ENCODE data around the gene NF2. TPM values are rescaled to one million over a fixed set of nuclear protein-coding genes. Genes with fewer than 3 reads are reported as not detected.

NF2 gene
- total RNA-seq, 1 donor from 2014 or later = 36.2 TPM

DNA sequence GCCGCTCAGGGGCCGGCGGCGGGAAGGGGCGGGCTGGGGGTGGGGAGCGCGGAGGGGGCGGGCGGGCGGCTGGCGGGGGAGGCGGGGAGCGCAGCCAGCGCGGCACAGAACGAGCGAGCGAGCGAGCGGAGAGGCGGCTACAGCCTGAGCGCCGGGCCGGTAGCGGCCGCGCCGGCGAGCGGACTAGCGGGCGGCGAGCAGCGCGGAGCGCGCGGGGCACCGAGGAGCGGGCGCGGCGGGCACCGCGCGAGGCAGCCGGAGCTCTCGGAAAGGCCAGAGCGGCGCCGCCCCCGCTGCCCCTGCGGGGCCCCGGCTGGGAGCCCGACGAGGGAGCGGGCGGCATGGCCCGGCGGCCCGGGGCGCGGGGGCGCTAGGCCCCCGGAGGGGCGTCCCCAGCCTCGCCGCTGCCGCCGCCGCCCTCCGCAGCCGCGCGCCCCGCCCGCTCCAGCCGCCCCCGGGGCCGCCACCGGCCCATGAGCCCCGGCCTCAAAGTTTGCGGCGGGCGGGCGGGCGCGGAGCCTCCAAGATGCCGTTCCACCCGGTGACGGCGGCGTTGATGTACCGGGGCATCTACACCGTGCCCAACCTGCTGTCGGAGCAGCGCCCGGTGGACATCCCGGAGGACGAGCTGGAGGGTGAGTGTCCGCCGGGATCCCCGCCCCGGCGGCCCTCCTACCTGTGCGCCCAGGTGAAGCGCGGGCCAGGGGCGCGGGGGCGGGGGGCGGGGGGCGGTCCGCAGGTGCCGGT lies 116.6 kb downstream of the NF2 start, which contains the start of gene CABP7:
TSS of gene CABP7 (plus strand) at position 105 of the 747 bp plus-strand sequence. CDS start at position 527, 422 bp downstream.
- DNase-seq (ENCODE audit: low spot score) = no peak

- no peak for DNase-seq (ENCODE audit: low spot score)
These were observed 117.4 kb downstream of the NF2 start for GRCh38 chr22:29720811-29721323.

- no peak for DNase-seq (ENCODE audit: low spot score)
These were observed 118.7 kb downstream of the NF2 start for GRCh38 chr22:29722151-29722550.

- DNase-seq (ENCODE audit: low spot score) = no peak
These were observed 119.2 kb downstream of the NF2 start for GRCh38 chr22:29722587-29722986.

DNA sequence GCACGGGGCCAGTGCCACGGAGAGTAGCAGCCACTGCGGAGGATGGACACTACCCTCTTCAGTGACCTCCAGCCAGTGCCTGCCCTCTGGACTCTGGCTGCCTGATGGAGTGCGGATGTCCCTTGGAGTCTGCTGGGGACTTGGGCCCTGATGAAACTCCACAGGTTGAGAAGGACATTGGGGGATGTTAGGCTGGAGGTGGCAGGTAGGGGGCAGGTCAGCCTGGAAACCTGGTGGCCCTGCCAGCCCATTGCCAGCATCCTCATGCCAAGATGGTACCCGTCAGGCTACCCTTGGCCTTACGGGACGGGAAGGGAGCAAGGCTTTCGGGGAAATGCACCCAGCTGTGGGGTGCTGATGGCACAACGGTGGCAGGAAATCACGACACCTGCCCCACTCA lies 120.3 kb downstream of the NF2 start:
- DNase-seq (ENCODE audit: low spot score) = no peak

DNA sequence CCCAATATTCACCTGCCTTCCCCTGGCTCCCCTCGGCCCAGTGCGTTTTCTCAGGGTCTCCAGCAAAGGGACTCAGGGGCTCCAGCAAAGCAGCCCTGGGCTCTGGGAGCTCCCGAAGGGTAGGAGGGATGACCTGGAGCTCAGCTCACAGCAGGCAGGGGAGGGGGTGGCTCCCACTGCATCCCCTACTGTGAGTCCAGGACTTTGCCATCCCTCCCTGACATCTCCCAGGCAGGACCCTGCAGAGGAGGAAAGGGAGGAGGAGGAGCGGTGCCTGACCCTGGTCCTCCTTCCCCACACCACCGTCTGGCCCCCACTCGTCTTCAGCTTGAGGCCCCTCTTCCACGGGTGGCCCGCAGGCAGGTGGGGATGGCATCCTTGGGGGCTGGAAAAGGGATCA lies 121.4 kb downstream of the NF2 start:
- DNase-seq (ENCODE audit: low spot score) = no peak

DNA sequence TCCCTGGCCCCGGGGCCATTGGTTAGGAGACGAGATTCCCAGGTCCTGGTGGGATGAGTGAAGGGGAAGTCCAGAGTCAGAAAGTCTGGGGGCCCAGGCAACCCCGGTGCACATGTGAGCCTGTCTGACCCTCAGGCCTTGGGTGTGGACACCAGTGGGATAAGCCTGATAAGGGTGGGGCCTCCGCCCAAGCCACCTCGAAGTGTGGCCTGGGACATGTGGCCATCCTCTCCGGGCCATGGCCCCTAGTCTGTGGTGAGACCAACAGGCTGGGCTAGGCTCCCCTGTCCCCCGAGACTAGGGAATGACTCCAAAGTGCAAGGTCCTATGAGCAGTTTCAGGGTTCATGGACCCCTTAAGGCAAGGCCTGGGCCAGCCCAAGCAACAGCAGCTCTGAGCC lies 122.7 kb downstream of the NF2 start:
- no peak for DNase-seq (ENCODE audit: low spot score)

GRCh38 chr22:29726512-29727130 lies 123.2 kb downstream of the NF2 start:
- DNase-seq (ENCODE audit: low spot score) = no peak

GRCh38 chr22:29727131-29727523 lies 123.7 kb downstream of the NF2 start:
- peak; percentile 20 for DNase-seq (ENCODE audit: low spot score)

DNA sequence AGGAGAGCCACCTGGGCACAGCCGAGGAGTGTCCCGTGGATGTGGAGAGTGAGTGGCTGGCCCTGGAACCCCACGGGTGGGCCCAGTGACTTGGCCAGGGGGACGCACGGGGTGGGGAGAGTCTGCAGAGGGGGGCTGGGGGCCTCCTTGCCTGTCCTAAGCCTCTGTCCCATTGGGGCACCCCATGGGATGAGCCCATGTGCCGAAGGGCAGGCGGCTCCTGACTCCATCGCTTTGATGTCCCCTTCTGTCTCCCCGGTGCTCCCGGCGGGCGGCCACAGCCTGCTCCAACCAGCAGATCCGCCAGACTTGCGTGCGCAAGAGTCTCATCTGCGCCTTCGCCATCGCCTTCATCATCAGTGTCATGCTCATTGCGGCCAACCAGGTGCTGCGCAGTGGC lies 125.7 kb downstream of the NF2 start:
- no peak for DNase-seq (ENCODE audit: low spot score)

GRCh38 chr22:29731058-29731850 lies 127.8 kb downstream of the NF2 start:
- DNase-seq (ENCODE audit: low spot score) = no peak

GRCh38 chr22:29732883-29733282 lies 129.4 kb downstream of the NF2 start:
- no peak for DNase-seq (ENCODE audit: low spot score)

- DNase-seq (ENCODE audit: low spot score) = no peak
These were observed 130.1 kb downstream of the NF2 start for GRCh38 chr22:29733362-29734201.

- DNase-seq (ENCODE audit: low spot score) = no peak
These were observed 131.0 kb downstream of the NF2 start for GRCh38 chr22:29734406-29734805.

- no peak for DNase-seq (ENCODE audit: low spot score)
These were observed 131.4 kb downstream of the NF2 start for GRCh38 chr22:29734838-29735237.

DNA sequence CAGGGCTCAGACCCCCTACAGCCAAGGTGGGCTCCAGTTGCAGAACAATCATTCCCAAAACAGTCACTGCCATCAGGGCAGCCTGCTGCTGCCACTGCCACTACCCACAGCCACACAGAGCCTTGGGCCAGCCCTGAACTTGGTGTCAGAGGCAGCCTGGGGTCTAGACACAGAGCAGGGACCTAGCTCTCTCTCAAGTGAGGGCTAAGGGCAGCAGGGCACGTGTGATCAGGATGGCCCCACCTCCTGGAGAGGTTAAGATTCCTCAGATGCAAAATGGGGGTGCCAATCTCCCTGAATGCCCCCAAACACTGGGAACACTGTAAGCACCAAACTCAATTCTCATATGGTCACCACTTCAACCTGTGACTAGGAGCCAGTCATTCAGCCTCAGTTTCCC lies 132.0 kb downstream of the NF2 start:
- no peak for DNase-seq (ENCODE audit: low spot score)

DNA sequence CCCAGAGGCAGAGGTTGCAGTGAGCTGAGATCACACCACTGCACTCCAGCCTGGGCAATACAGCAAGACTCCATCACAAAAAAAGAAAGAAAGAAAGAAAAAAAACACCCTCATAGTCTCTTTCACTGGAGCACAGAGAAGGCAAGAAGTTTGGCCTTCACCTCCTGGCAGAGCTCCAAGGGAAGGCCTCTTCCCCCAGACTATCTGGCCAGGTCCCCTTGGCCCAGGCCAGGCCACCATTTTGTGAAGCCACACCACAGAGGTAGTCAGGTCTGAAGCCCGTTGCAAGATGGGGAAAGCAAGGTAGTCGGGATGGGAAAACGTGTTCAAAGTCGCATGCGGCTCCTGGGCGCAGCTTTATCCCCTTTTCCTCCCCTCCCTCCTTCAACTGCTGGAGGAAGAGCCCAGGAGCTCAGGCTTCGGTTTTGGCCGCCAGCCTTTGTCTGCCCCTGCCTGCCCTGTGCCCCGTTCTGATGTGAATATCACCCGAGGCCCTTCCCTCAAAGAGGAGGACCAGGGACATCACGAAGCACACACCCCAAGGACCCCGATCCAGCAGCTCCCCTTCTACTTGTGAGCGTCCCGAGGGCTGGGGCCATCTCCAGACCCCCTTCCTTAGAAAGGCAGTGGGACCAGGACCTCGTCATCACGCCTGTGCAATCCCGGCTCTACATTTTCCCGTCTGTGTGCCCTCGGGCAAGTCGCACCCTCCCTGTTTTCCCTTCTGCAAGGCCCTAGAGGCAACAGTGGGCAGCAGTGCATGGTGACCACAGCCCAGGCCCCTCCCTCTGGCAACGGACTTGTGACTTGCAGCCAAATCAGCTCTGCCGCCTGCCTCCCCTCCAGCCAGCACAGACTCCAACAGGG lies 134.1 kb downstream of the NF2 start:
- no peak for DNase-seq (ENCODE audit: low spot score)

DNA sequence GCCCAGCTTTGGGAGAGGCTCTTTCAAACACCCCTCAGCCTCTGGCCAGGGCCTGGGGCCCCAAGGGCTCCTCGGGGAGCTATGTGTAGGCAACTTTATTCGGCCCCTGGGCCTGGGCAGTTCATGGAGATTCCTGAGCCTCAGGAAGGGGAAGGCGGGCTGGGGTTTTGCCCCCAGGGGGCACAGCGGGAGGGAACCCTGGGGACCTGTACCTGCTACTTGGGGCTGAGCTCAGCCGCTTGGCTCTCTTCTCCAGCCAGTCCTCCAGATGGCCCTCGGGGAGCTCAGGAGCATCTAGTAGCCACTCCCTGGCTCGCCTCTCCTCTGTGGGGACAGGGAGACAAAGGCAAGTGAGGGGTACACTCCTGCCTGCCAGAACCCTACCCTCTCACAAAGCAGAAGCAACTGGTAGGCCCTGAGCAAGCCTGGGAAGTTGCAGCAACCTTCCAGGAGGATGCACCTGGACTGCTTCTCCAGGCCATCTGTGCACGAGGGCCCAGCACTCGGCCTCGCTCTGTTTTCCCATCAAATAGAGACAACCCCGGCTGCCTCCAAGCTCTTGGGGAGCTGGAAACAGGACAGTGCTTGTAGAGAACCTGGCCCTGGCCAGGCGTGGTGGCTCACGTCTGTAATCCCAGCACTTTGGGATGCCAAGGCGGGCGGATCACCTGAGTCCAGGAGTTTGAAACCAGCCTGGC lies 134.8 kb downstream of the NF2 start:
- DNase-seq (ENCODE audit: low spot score) = no peak

GRCh38 chr22:29739346-29739875 lies 136.0 kb downstream of the NF2 start:
- DNase-seq (ENCODE audit: low spot score) = no peak

GRCh38 chr22:29740216-29740615 lies 136.8 kb downstream of the NF2 start:
- DNase-seq (ENCODE audit: low spot score) = no peak
